Transverse colon (tissue), 4 donors: ENCODE measurements around the gene TRNP1. TPM values are rescaled to one million over a fixed set of nuclear protein-coding genes. Genes with fewer than 3 reads are reported as not detected.

ENCODE experiments used
- DNase-seq: peaks from one replicate; pipeline ENCODE4 v3.0.0-alpha.2; 2019
- H3K27ac ChIP-seq, 4 donors: fragments of 200-600 bp; sonication (generic); 2 replicates each; pipeline ENCODE4 v1.5.1; 2016 to 2018; ENCODE audit warnings: inconsistent platforms in 4 of 4
- H3K27me3 ChIP-seq: fragments of 200-600 bp; sonication (generic); 2 replicates; pipeline ENCODE4 v1.5.1; 2017; ENCODE audit warnings: inconsistent platforms
- H3K36me3 ChIP-seq, 4 donors: fragments of 200-600 bp; sonication (generic); 2 replicates each; pipeline ENCODE4 v1.5.1; 2017 to 2019; ENCODE audit warnings: inconsistent platforms in 4 of 4
- H3K4me1 ChIP-seq, 4 donors: fragments of 200-600 bp; sonication (generic); 2 replicates each; pipeline ENCODE4 v1.5.1; 2017 to 2020; ENCODE audit warnings: inconsistent platforms in 4 of 4
- H3K4me3 ChIP-seq, 4 donors: fragments of 200-600 bp; sonication (generic); 1 replicate in 1 of 4; 2 replicates in 3 of 4; pipeline versions ENCODE4 v1.5.1 to v1.6.1; 2017 to 2019; ENCODE audit warnings: inconsistent platforms in 4 of 4
- H3K9me3 ChIP-seq, 2 donors: fragments of 200-600 bp; sonication (generic); 2 replicates each; pipeline ENCODE4 v1.5.1; 2017 to 2019; ENCODE audit warnings: inconsistent platforms in 2 of 2
- EP300 ChIP-seq: sonication (generic); formaldehyde crosslinking; IDR thresholded peaks from one replicate; pipeline ENCODE4 v1.6.1; 2017; ENCODE audit warnings: antibody characterized with exemption, low read depth
- POLR2A ChIP-seq: fragments of 450-650 bp; IDR thresholded peaks from one replicate; pipeline ENCODE4 v1.6.1; 2016; ENCODE audit warnings: antibody characterized with exemption, mild to moderate bottlenecking, moderate library complexity
- POLR2AphosphoS5 ChIP-seq, 3 donors: sonication (generic); formaldehyde crosslinking; IDR thresholded peaks; one replicate each; pipeline ENCODE4 v1.6.1; 2016; ENCODE audit warnings: antibody characterized with exemption in 3 of 3
- WGBS, 2 donors: methylation state at CpG; one replicate each; pipeline ENCODE4 v1.1.5; 2018; ENCODE audit warnings: low coverage in 1 of 2; 5-methylcytosine and 5-hydroxymethylcytosine counted together
- in situ Hi-C, 4 donors: fragments of 200-750 bp; cut with MboI; loops; one replicate each; pipeline versions ENCODE4 v1.15.0 to v1.15.1; 2017; ENCODE audit warnings: low sequenced_read_pairs in 3 of 4, low pct_ligation_motif_present in 1 of 4, low pct_unique_long_range_greater_than_20kb in 1 of 4
- intact Hi-C: fragments of 100-400 bp; cut with DNase I; formaldehyde crosslinking; loops from one replicate; pipeline ENCODE4 v1.15.1; 2023; ENCODE audit warnings: low total_unique reads
- total RNA-seq, 4 donors: library from RNA; depleted of rRNA; stranded (reverse); fragments of >200 nt; gene quantifications; one replicate each; pipeline ENCODE4 v1.1.0, GENCODE V29; 2016
- TF ChIP-seq, protein P1 (sequence below), 5 experiments: fragments of 200-600 bp in 3 of 5; fragments of 450-650 bp in 2 of 5; sonication (generic) in 3 of 5; IDR thresholded peaks; 1 replicate in 2 of 5; 2 replicates in 3 of 5; pipeline ENCODE4 v1.5.1; 2016 to 2017; ENCODE audit warnings: antibody characterized with exemption in 5 of 5, inconsistent platforms in 3 of 5, mild to moderate bottlenecking in 2 of 5, moderate library complexity in 1 of 5

Gene TRNP1
- total RNA-seq, 4 donors from 2014 or later, result 0.80 to 4.1 (median 2.3) TPM; not detected in 1

DNA sequence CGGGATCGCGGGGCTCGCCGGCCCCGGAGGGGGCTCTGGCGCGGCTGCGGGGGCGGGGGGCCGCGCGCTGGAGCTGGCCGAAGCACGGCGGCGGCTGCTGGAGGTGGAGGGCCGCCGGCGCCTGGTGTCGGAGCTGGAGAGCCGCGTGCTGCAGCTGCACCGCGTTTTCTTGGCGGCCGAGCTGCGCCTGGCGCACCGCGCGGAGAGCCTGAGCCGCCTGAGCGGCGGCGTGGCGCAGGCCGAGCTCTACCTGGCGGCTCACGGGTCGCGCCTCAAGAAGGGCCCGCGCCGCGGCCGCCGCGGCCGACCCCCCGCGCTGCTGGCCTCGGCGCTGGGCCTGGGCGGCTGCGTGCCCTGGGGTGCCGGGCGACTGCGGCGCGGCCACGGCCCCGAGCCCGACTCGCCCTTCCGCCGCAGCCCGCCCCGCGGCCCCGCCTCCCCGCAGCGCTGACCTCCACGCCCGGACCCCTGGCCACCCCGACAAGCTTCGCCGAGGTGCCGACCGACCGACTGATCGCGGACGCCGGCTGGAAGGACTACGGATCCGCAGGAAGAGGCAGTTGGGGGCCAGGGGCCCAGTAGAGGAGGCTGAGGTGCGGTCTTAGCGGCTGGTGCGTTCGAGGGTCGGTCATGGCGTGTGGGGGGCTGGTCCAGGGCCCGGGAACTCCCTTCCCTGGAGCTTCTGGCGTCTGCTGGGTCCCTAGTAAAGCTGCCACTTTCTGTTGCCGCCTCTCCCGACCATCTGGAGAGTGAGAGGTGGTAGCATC lies 711 bp downstream of the TRNP1 start:
- H3K27me3 ChIP-seq, result peaks cover 65% of the 10 kb centered on the region
- in situ Hi-C loops, result loop anchor here in 1 of 4 donors (10.0 kb wide), 1 partner anchor 101 kb away; no protein-coding TSS in a partner anchor
- H3K4me3 ChIP-seq, result peak overlapping the region; percentile 45 to 90 (median 68)
- intact Hi-C loops, result loop anchor here (10.0 kb wide), 1 partner anchor 291 kb away; no protein-coding TSS in a partner anchor
- no peak for TF ChIP-seq EP300
- TF ChIP-seq, protein P1, sequence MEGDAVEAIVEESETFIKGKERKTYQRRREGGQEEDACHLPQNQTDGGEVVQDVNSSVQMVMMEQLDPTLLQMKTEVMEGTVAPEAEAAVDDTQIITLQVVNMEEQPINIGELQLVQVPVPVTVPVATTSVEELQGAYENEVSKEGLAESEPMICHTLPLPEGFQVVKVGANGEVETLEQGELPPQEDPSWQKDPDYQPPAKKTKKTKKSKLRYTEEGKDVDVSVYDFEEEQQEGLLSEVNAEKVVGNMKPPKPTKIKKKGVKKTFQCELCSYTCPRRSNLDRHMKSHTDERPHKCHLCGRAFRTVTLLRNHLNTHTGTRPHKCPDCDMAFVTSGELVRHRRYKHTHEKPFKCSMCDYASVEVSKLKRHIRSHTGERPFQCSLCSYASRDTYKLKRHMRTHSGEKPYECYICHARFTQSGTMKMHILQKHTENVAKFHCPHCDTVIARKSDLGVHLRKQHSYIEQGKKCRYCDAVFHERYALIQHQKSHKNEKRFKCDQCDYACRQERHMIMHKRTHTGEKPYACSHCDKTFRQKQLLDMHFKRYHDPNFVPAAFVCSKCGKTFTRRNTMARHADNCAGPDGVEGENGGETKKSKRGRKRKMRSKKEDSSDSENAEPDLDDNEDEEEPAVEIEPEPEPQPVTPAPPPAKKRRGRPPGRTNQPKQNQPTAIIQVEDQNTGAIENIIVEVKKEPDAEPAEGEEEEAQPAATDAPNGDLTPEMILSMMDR (IDR thresholded peaks at IDR 0.05), result no peak
- no peak for TF ChIP-seq POLR2A
- TF ChIP-seq POLR2AphosphoS5 (IDR thresholded peaks at IDR 0.05), result no peak
- peak overlapping the region; percentile 67 to 83 (median 77) for H3K27ac ChIP-seq
- no peaks in the 10 kb centered on the region for H3K36me3 ChIP-seq
- WGBS, 2 donors, result 0% methylated on average over 53 of the region's 97 CpGs; no CpG with 5 or more reads in 1 of the 2 donors
- H3K4me1 ChIP-seq, result peaks cover 12 to 31% (median 20%) of the 10 kb centered on the region in 4 donors
- no peaks in the 10 kb centered on the region for H3K9me3 ChIP-seq
- no peak for DNase-seq

DNA sequence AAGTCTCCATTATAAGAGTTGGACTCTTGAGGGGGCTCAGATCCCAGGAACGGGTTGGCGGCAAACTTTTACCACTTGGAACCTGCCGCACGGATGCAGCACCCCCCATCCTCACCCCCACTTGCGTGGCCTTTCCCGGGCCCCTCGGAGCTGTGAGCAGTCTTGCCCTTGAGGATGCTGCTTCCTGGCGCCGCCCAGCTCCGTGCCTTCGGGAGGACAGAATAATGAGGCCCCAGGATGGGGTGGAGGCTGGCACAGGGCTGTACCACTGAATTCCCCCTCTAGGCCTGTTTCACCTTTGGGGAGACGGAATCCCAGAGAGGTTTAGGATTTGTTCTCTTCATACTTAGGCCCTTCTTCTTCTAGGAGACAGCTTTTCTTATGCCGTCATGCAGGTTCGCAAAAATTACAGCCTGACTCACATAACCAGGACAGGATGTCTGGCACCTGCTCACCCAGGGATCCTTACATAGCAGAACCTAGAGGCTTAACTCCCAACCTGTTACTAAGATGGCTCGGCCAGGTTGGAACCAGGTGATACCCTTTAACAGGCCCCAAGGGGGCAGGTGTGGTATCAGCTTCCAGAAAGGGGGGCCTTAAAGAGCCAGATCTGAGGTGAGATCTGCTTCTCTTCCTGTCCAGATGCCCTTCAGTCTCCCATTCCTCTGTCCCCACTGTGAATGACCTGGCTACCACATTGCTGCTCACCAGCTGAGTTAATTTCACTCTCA lies 1.5 kb downstream of the TRNP1 start:
- Histone ChIP-seq H3K27me3 (peaks cover 65% of the 10 kb centered on the region), H3K4me1 (peaks cover 12 to 39% (median 24%) of the 10 kb centered on the region in 4 donors), H3K27ac (peak overlapping the region; percentile 43 to 71 (median 48)), H3K9me3 (no peaks in the 10 kb centered on the region), H3K4me3 (peak overlapping the region; percentile 19 to 90 (median 50)), H3K36me3 (no peaks in the 10 kb centered on the region)
- intact Hi-C loops, result loop anchor here (10.0 kb wide), 1 partner anchor 290 kb away; no protein-coding TSS in a partner anchor
- no peak for DNase-seq
- in situ Hi-C loops, result loop anchor here in 1 of 4 donors (10.0 kb wide), 1 partner anchor 100 kb away; no protein-coding TSS in a partner anchor
- 41% methylated on average over 15 of the region's 15 CpGs; no CpG with 5 or more reads in 1 of the 2 donors for WGBS, 2 donors
- TF ChIP-seq, protein P1 (IDR thresholded peaks at IDR 0.05), result no peak
- TF ChIP-seq POLR2A, result no peak
- no peak for TF ChIP-seq EP300
- TF ChIP-seq POLR2AphosphoS5 (IDR thresholded peaks at IDR 0.05), result no peak

DNA sequence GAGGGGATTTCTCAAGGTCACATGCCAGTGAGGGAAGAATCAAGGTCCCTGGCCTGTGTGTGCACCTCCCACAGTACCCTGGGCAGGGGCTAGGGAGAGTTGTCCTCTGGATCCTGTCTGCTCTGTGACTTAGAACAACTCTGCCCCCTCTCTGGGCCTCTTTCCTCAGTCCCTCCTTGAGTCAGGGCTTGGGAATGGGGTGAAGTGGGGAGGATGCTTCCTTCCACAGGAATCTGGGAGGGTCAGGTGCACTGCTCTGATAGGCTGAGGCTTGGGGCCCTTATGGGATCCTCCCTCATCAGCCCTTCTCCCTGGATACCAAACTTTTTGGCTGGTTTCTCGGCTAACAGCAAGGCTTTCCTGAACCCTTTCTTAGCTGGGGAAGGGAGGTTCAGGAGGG lies 2.5 kb downstream of the TRNP1 start:
- Histone ChIP-seq H3K9me3 (no peaks in the 10 kb centered on the region), H3K36me3 (no peaks in the 10 kb centered on the region), H3K27ac (peak overlapping the region in 2 of 4 donors; percentile 11 to 71), H3K4me3 (no peak overlapping the region), H3K27me3 (peaks cover 64% of the 10 kb centered on the region), H3K4me1 (peaks cover 12 to 50% (median 33%) of the 10 kb centered on the region in 4 donors)
- DNase-seq, result no peak
- WGBS, 2 donors, result 57% methylated on average over 1 of the region's 1 CpG; no CpG with 5 or more reads in 1 of the 2 donors
- intact Hi-C loops, result loop anchor here (2.0 to 10.0 kb wide), 2 partner anchors 47 to 289 kb away; no protein-coding TSS in a partner anchor
- TF ChIP-seq EP300 (no peak), POLR2AphosphoS5 (IDR thresholded peaks at IDR 0.05) (no peak), POLR2A (no peak)
- TF ChIP-seq, protein P1 (IDR thresholded peaks at IDR 0.05), result no peak
- in situ Hi-C loops, result loop anchor here in 1 of 4 donors (10.0 kb wide), 1 partner anchor 99 kb away; no protein-coding TSS in a partner anchor
